LHCN-M2 (cell line): ENCODE data around the gene PAK5. TPM values are rescaled to one million over a fixed set of nuclear protein-coding genes. Genes with fewer than 3 reads are reported as not detected.

Source experiments
- DNase-seq: peaks from one replicate; pipeline ENCODE4 v3.0.0-alpha.2; 2012; ENCODE audit warnings: low read depth
- total RNA-seq: library from RNA; depleted of rRNA; stranded (reverse); fragments of >200 nt; gene quantifications from 2 replicates; pipeline ENCODE4 v1.2.3, GENCODE V29; 2014

The PAK5 gene
- total RNA-seq, 1 experiment from 2014 or later: not detected

GRCh38 chr20:9789131-9789530, 49.7 kb downstream of the PAK5 start:
- DNase-seq: no peak

- no peak for DNase-seq
Measured at GRCh38 chr20:9775176-9775575, 63.7 kb downstream of the PAK5 start.

- DNase-seq: no peak
Measured at GRCh38 chr20:9769954-9770353, 68.9 kb downstream of the PAK5 start.

GRCh38 chr20:9761476-9761875, 77.4 kb downstream of the PAK5 start:
- DNase-seq: no peak

- DNase-seq: no peak
Measured at GRCh38 chr20:9759392-9759791, 79.5 kb downstream of the PAK5 start.

GRCh38 chr20:9758752-9759151, 80.1 kb downstream of the PAK5 start:
- no peak for DNase-seq

GRCh38 chr20:9756660-9757059, 82.2 kb downstream of the PAK5 start:
- DNase-seq: no peak

GRCh38 chr20:9755301-9755700, 83.6 kb downstream of the PAK5 start:
- DNase-seq: no peak

GRCh38 chr20:9744551-9744950, 94.3 kb downstream of the PAK5 start:
- no peak for DNase-seq

- DNase-seq: no peak
Measured at GRCh38 chr20:9743871-9744270, 95.0 kb downstream of the PAK5 start.

GRCh38 chr20:9742821-9743220, 96.1 kb downstream of the PAK5 start:
- DNase-seq: no peak

GRCh38 chr20:9741996-9742395, 96.9 kb downstream of the PAK5 start:
- no peak for DNase-seq

- DNase-seq: no peak
Measured at GRCh38 chr20:9740486-9740885, 98.4 kb downstream of the PAK5 start.

- DNase-seq: no peak
Measured at GRCh38 chr20:9739991-9740390, 98.9 kb downstream of the PAK5 start.

- no peak for DNase-seq
Measured at GRCh38 chr20:9736373-9736772, 102.5 kb downstream of the PAK5 start.

GRCh38 chr20:9723501-9724202, 115.2 kb downstream of the PAK5 start:
- DNase-seq: no peak

- DNase-seq: no peak
Measured at GRCh38 chr20:9711872-9712271, 127.0 kb downstream of the PAK5 start.

- no peak for DNase-seq
Measured at GRCh38 chr20:9710685-9711084, 128.2 kb downstream of the PAK5 start.

- no peak for DNase-seq
Measured at GRCh38 chr20:9705722-9706476, 133.0 kb downstream of the PAK5 start.

- no peak for DNase-seq
Measured at GRCh38 chr20:9699181-9699580, 139.7 kb downstream of the PAK5 start.

- no peak for DNase-seq
Measured at GRCh38 chr20:9689041-9689440, 149.8 kb downstream of the PAK5 start.

GRCh38 chr20:9686866-9687265, 152.0 kb downstream of the PAK5 start:
- no peak for DNase-seq

- DNase-seq: no peak
Measured at GRCh38 chr20:9686455-9686854, 152.4 kb downstream of the PAK5 start.
